Panc1 (cell line): ENCODE measurements around the gene TRIM66. TPM values are rescaled to one million over a fixed set of nuclear protein-coding genes. Genes with fewer than 3 reads are reported as not detected.

Experiments
- ATAC-seq: fragments of 200-7000 bp; cut with Tn5 transposase; 2 replicates; pipeline ENCODE4 v1.9.1; 2020; ENCODE audit warnings: mild to moderate bottlenecking, moderate library complexity
- BruUV-seq: library from RNA; stranded (reverse); fragments of 400-500 nt; replicated peaks from 2 replicates; lab custom pipeline; 2021; lab: Mats Ljungman, UMichigan
- CTCF ChIA-PET: fragments of 300-600 bp; sonication (Branson Sonifier 250); formaldehyde crosslinking; loops from one replicate; lab custom pipeline; 2022; ENCODE audit warnings: antibody characterized with exemption; lab: Charles Lee
- POLR2A ChIA-PET: fragments of 300-600 bp; sonication (Branson Sonifier 250); formaldehyde crosslinking; loops from one replicate; lab custom pipeline; 2022; ENCODE audit warnings: antibody characterized with exemption; lab: Charles Lee
- DNase-seq: peaks from one replicate; pipeline ENCODE4 v3.0.0-alpha.2; 2010; ENCODE audit warnings: low read depth, low spot score
- H3K27ac ChIP-seq: 2 replicates; pipeline ENCODE4 v1.5.1; 2011; ENCODE audit warnings: mild to moderate bottlenecking, low read length, inconsistent platforms
- H3K27me3 ChIP-seq: fragments of 200-500 bp; sonication (Bioruptor generic); 2 replicates; pipeline ENCODE4 v1.6.0; 2014; ENCODE audit warnings: low read length, inconsistent platforms; ENCODE audit not compliant: control insufficient read depth, insufficient read depth
- H3K36me3 ChIP-seq: fragments of 200-500 bp; sonication (Bioruptor generic); 2 replicates; pipeline ENCODE4 v1.5.1; 2014; ENCODE audit warnings: inconsistent platforms, mild to moderate bottlenecking, low read length, moderate library complexity; ENCODE audit not compliant: control insufficient read depth, insufficient read depth
- H3K4me1 ChIP-seq: 2 replicates; pipeline ENCODE4 v1.5.1; 2011; ENCODE audit warnings: inconsistent platforms, mild to moderate bottlenecking, low read length, moderate library complexity; ENCODE audit not compliant: control insufficient read depth, insufficient read depth
- H3K4me3 ChIP-seq, 2 experiments: 2 replicates each; pipeline ENCODE4 v1.5.1; 2011 to 2012; ENCODE audit warnings: low read depth in 2 of 2, low read length in 2 of 2, mild to moderate bottlenecking in 2 of 2, inconsistent platforms in 1 of 2, moderate library complexity in 1 of 2
- H3K9me3 ChIP-seq: fragments of 200-500 bp; sonication (Bioruptor generic); 2 replicates; pipeline ENCODE4 v1.5.1; 2014; ENCODE audit warnings: low read depth, mild to moderate bottlenecking, inconsistent platforms, low read length, moderate library complexity; ENCODE audit not compliant: control insufficient read depth, insufficient read depth
- POLR2AphosphoS5 ChIP-seq: IDR thresholded peaks from 2 replicates; pipeline ENCODE4 v1.6.1; 2012; ENCODE audit warnings: mild to moderate bottlenecking, low read depth, low read length, moderate library complexity
- SIN3A ChIP-seq: IDR thresholded peaks from 2 replicates; pipeline ENCODE4 v1.6.1; 2012; ENCODE audit warnings: low read depth, mild to moderate bottlenecking, low read length, moderate library complexity, borderline replicate concordance; ENCODE audit not compliant: insufficient read depth
- TCF7L2 ChIP-seq: IDR thresholded peaks from 2 replicates; pipeline ENCODE4 v1.6.1; 2011; ENCODE audit warnings: mild to moderate bottlenecking, low read depth, low read length, inconsistent platforms
- in situ Hi-C: cut with HindIII; loops from 2 replicates; pipeline ENCODE4 v1.10.0; 2016; ENCODE audit warnings: low sequenced_read_pairs, low pct_unique_long_range_greater_than_20kb
- intact Hi-C: fragments of 100-400 bp; cut with micrococcal nuclease; formaldehyde crosslinking; loops from one replicate; pipeline ENCODE4 v1.10.0; 2022; ENCODE audit not compliant: unreplicated experiment
- total RNA-seq: library from RNA; stranded (reverse); gene quantifications from one replicate; pipeline ENCODE4 v1.2.1, GENCODE V29; 2021; ENCODE audit not compliant: unreplicated experiment
- TF ChIP-seq, protein P1 (sequence below), 2 experiments: IDR thresholded peaks; 2 replicates each; pipeline ENCODE4 v1.6.1; 2011 to 2012; ENCODE audit warnings: low read depth in 2 of 2, control low read depth in 1 of 2, low read length in 1 of 2, mild to moderate bottlenecking in 1 of 2, moderate library complexity in 1 of 2; ENCODE audit not compliant: insufficient read depth in 1 of 2
- TF ChIP-seq, protein P2 (sequence below): fragments of 450-650 bp; IDR thresholded peaks from 2 replicates; pipeline ENCODE4 v1.5.1; 2017; ENCODE audit warnings: mild to moderate bottlenecking

Gene TRIM66
- total RNA-seq, 1 experiment from 2014 or later = 30.4 TPM

DNA sequence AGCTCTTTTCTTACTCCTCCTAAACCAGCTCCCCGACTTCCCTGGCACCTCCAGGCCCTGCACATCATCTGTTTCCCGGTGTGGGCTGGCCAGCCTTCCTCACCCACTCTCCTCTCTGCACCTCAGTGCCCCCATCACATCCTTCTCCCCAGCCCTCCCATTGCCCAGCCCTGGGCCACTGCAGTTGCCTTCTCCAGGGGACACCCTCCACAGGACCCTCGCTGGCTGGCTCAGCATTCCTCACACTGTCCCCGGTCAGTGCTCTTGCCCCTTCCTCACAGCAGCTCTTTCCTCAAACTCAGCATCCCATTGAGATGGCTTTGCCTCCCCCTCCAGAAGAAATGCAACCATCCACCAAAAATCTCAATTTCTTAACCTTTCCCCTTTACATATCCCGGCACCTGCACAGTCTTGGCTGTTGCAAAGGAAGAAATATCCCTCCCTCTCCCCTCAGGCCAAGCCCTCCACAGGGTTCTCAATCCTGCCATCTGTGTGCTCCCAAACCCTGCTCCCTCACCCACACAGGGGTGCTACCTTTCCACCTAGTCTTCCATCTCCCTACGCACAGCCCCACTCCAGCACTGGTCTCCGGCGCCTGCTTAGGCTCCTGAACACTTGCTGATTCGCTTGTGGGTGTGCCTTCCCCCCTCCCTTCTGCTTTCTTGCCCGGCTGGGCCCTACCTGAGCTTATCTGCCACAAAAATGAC is 19.6 kb upstream of the TRIM66 start:
- no peaks in the 10 kb centered on the region for H3K36me3 ChIP-seq

DNA sequence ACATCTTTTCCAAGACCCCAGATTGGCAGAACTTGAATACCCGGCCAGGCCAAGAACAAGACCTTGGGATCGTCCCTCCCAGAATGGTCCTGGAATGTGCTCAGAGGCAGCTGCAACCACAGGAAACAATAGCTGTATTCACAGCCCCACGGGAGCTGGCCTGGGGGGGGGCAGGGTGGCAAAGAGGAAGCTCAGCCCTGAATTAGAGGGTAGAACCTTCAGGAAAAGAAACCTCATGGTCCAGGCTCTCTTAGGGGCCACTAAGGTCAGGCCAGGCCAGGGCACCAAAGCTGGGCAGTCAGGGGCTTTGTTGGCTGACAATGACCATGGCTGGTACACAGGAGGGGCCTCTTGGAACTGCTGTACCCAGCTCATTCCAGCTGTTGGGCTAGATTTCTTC is 17.4 kb upstream of the TRIM66 start:
- peak; percentile 64; the same call in 1 of the 2 replicates for ATAC-seq
- H3K4me1 ChIP-seq = peaks cover 11% of the 10 kb centered on the region
- H3K9me3 ChIP-seq = no peaks in the 10 kb centered on the region
- H3K4me3 ChIP-seq = no peak overlapping the region
- ChIA-PET CTCF (interaction anchor here (0.5 to 0.6 kb wide), 2 partner anchors 9 to 112 kb away, joined by 3 to 4 read pairs; no protein-coding TSS in a partner anchor), POLR2A (interaction anchor here (0.6 kb wide), 1 partner anchor 138 kb away, joined by 3 read pairs; no protein-coding TSS in a partner anchor)
- no TSS peak for BruUV-seq
- H3K27ac ChIP-seq = peak overlapping the region; percentile 41
- intact Hi-C loops (no loop called here), in situ Hi-C loops (no loop called here)
- peaks cover 3% of the 10 kb centered on the region; the same call in 1 of the 2 replicates for H3K36me3 ChIP-seq
- TF ChIP-seq SIN3A (no peak), TCF7L2 (no peak), POLR2AphosphoS5 (no peak)
- TF ChIP-seq, protein P1, sequence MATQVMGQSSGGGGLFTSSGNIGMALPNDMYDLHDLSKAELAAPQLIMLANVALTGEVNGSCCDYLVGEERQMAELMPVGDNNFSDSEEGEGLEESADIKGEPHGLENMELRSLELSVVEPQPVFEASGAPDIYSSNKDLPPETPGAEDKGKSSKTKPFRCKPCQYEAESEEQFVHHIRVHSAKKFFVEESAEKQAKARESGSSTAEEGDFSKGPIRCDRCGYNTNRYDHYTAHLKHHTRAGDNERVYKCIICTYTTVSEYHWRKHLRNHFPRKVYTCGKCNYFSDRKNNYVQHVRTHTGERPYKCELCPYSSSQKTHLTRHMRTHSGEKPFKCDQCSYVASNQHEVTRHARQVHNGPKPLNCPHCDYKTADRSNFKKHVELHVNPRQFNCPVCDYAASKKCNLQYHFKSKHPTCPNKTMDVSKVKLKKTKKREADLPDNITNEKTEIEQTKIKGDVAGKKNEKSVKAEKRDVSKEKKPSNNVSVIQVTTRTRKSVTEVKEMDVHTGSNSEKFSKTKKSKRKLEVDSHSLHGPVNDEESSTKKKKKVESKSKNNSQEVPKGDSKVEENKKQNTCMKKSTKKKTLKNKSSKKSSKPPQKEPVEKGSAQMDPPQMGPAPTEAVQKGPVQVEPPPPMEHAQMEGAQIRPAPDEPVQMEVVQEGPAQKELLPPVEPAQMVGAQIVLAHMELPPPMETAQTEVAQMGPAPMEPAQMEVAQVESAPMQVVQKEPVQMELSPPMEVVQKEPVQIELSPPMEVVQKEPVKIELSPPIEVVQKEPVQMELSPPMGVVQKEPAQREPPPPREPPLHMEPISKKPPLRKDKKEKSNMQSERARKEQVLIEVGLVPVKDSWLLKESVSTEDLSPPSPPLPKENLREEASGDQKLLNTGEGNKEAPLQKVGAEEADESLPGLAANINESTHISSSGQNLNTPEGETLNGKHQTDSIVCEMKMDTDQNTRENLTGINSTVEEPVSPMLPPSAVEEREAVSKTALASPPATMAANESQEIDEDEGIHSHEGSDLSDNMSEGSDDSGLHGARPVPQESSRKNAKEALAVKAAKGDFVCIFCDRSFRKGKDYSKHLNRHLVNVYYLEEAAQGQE (IDR thresholded peaks at IDR 0.05; ENCODE audit: insufficient read depth in 1 of 2, low read depth in 2 of 2, low read length in 1 of 2) = no peak
- TF ChIP-seq, protein P2, sequence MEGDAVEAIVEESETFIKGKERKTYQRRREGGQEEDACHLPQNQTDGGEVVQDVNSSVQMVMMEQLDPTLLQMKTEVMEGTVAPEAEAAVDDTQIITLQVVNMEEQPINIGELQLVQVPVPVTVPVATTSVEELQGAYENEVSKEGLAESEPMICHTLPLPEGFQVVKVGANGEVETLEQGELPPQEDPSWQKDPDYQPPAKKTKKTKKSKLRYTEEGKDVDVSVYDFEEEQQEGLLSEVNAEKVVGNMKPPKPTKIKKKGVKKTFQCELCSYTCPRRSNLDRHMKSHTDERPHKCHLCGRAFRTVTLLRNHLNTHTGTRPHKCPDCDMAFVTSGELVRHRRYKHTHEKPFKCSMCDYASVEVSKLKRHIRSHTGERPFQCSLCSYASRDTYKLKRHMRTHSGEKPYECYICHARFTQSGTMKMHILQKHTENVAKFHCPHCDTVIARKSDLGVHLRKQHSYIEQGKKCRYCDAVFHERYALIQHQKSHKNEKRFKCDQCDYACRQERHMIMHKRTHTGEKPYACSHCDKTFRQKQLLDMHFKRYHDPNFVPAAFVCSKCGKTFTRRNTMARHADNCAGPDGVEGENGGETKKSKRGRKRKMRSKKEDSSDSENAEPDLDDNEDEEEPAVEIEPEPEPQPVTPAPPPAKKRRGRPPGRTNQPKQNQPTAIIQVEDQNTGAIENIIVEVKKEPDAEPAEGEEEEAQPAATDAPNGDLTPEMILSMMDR = no peak
- DNase-seq = no peak
- H3K27me3 ChIP-seq = no peaks in the 10 kb centered on the region

More for the DNA sequence above, 19.6 kb upstream of the TRIM66 start:
- BruUV-seq = no TSS peak
- TF ChIP-seq POLR2AphosphoS5 (no peak), TCF7L2 (no peak), SIN3A (no peak)
- TF ChIP-seq, protein P2 = no peak
- TF ChIP-seq, protein P1 (IDR thresholded peaks at IDR 0.05; ENCODE audit: insufficient read depth in 1 of 2, low read depth in 2 of 2, low read length in 1 of 2) = no peak
- POLR2A ChIA-PET = interaction anchor here (0.7 kb wide), 1 partner anchor 40 kb away, joined by 3 read pairs; no protein-coding TSS in a partner anchor
- intact Hi-C loops (no loop called here), in situ Hi-C loops (no loop called here)
- DNase-seq (no peak), ATAC-seq (no peak)
- CTCF ChIA-PET = interaction anchor here (0.6 kb wide), 1 partner anchor 259 kb away, joined by 4 read pairs; no protein-coding TSS in a partner anchor
- no peaks in the 10 kb centered on the region for H3K27me3 ChIP-seq
- no peak overlapping the region for H3K27ac ChIP-seq
- peaks cover 11% of the 10 kb centered on the region for H3K4me1 ChIP-seq
- no peaks in the 10 kb centered on the region for H3K9me3 ChIP-seq
- no peak overlapping the region for H3K4me3 ChIP-seq
